Neural cell (in vitro differentiated cells): ENCODE results near the gene UBXN6. TPM values are rescaled to one million over a fixed set of nuclear protein-coding genes. Genes with fewer than 3 reads are reported as not detected.

Experiments
- H2AFZ ChIP-seq: fragments of 200-600, 300-800 bp; sonication (generic), shearing (Covaris generic); 2 replicates; pipeline ENCODE4 v1.6.0; 2014; ENCODE audit warnings: low read depth, mild to moderate bottlenecking, antibody characterized with exemption, low read length, moderate library complexity
- H3F3A ChIP-seq: fragments of 200-600 bp; shearing (Covaris generic); 2 replicates; pipeline ENCODE4 v1.6.1; 2016; ENCODE audit warnings: mild to moderate bottlenecking, moderate library complexity, mixed read lengths, antibody characterized with exemption, low read length; ENCODE audit not compliant: insufficient read depth, poor library complexity, severe bottlenecking
- H3K27ac ChIP-seq: fragments of 200-600, 300-800 bp; sonication (generic), shearing (Covaris generic); 2 replicates; pipeline ENCODE4 v1.5.1; 2014; ENCODE audit warnings: mild to moderate bottlenecking, low read length, moderate library complexity
- H3K27me3 ChIP-seq: fragments of 300-800, 200-600 bp; sonication (generic), shearing (Covaris generic); 2 replicates; pipeline ENCODE4 v1.6.0; 2014; ENCODE audit warnings: mild to moderate bottlenecking, low read depth, low read length, moderate library complexity; ENCODE audit not compliant: insufficient read depth
- H3K36me3 ChIP-seq: fragments of 300-800, 200-600 bp; sonication (generic), shearing (Covaris generic); 2 replicates; pipeline ENCODE4 v1.5.1; 2014; ENCODE audit warnings: mild to moderate bottlenecking, antibody characterized with exemption, low read length, moderate library complexity; ENCODE audit not compliant: insufficient read depth
- H3K4me2 ChIP-seq: fragments of 300-800, 200-600 bp; sonication (generic), shearing (Covaris generic); 2 replicates; pipeline ENCODE4 v1.6.0; 2014; ENCODE audit warnings: mild to moderate bottlenecking, low read length
- H3K4me3 ChIP-seq: fragments of 300-800, 200-600 bp; sonication (generic), shearing (Covaris generic); 2 replicates; pipeline ENCODE4 v1.5.1; 2014; ENCODE audit warnings: mild to moderate bottlenecking, low read length, moderate library complexity
- H3K79me2 ChIP-seq: fragments of 200-600 bp; shearing (Covaris generic); replicated peaks from 2 replicates; pipeline ENCODE4 v1.6.0; 2014; ENCODE audit warnings: mild to moderate bottlenecking, low read length, moderate library complexity; ENCODE audit not compliant: insufficient read depth
- H3K9ac ChIP-seq: fragments of 300-800, 200-600 bp; sonication (generic), shearing (Covaris generic); 2 replicates; pipeline ENCODE4 v1.6.1; 2016; ENCODE audit warnings: mild to moderate bottlenecking, low read length, mixed read lengths
- H3K9me2 ChIP-seq: fragments of 200-600 bp; shearing (Covaris generic); 2 replicates; pipeline ENCODE4 v1.6.1; 2016; ENCODE audit warnings: mild to moderate bottlenecking, low read length, mixed read lengths; ENCODE audit not compliant: insufficient read depth
- H3K9me3 ChIP-seq: fragments of 200-600, 300-800 bp; sonication (generic), shearing (Covaris generic); 2 replicates; pipeline ENCODE4 v1.6.1; 2016; ENCODE audit warnings: mild to moderate bottlenecking, mixed run types, low read length, moderate library complexity, mixed read lengths
- H4K20me1 ChIP-seq: fragments of 200-600 bp; shearing (Covaris generic); 2 replicates; pipeline ENCODE4 v1.6.1; 2016; ENCODE audit warnings: mild to moderate bottlenecking, mixed run types; ENCODE audit not compliant: insufficient read depth
- EP300 ChIP-seq: fragments of 450-650 bp; conservative IDR thresholded peaks from 2 replicates; pipeline ENCODE4 v1.6.1; 2014; ENCODE audit warnings: antibody characterized with exemption, mild to moderate bottlenecking, moderate library complexity; ENCODE audit not compliant: poor library complexity, severe bottlenecking
- EZH2 ChIP-seq: fragments of 200-600, 300-800 bp; shearing (Covaris generic), sonication (generic); IDR thresholded peaks from 2 replicates; pipeline ENCODE4 v1.6.1; 2014; ENCODE audit warnings: antibody characterized with exemption, low read length, borderline replicate concordance, mild to moderate bottlenecking; ENCODE audit not compliant: insufficient read depth, poor library complexity, severe bottlenecking
- MXI1 ChIP-seq: fragments of 450-650 bp; conservative IDR thresholded peaks from 2 replicates; pipeline ENCODE4 v1.6.1; 2014; ENCODE audit warnings: antibody characterized with exemption, mild to moderate bottlenecking; ENCODE audit not compliant: poor library complexity, severe bottlenecking
- POLR2AphosphoS5 ChIP-seq: IDR thresholded peaks from 2 replicates; pipeline ENCODE4 v1.6.1; 2012
- RAD21 ChIP-seq: fragments of 450-650 bp; conservative IDR thresholded peaks from 2 replicates; pipeline ENCODE4 v1.6.1; 2014; ENCODE audit warnings: antibody characterized with exemption, mild to moderate bottlenecking, moderate library complexity
- SMC3 ChIP-seq: fragments of 450-650 bp; conservative IDR thresholded peaks from 2 replicates; pipeline ENCODE4 v1.6.1; 2014; ENCODE audit warnings: antibody characterized with exemption, mild to moderate bottlenecking, moderate library complexity; ENCODE audit not compliant: poor library complexity
- TAF1 ChIP-seq: IDR thresholded peaks from 2 replicates; pipeline ENCODE4 v1.6.1; 2012; ENCODE audit warnings: low read depth
- polyA plus RNA-seq: library from polyadenylated mRNA; depleted of rRNA; stranded (reverse); fragments of >200 nt; gene quantifications from 2 replicates; pipeline ENCODE4 v1.2.3, GENCODE V29; 2014
- TF ChIP-seq, protein P1 (sequence below): IDR thresholded peaks from 2 replicates; pipeline ENCODE4 v1.6.1; 2012; ENCODE audit warnings: borderline replicate concordance
- TF ChIP-seq, protein P2 (sequence below): fragments of 450-650 bp; IDR thresholded peaks from 2 replicates; pipeline ENCODE4 v1.5.1; 2014; ENCODE audit warnings: antibody characterized with exemption, mild to moderate bottlenecking, moderate library complexity; ENCODE audit not compliant: poor library complexity, severe bottlenecking

UBXN6 gene
- polyA plus RNA-seq, 1 donor from 2014 or later: 102 TPM

DNA sequence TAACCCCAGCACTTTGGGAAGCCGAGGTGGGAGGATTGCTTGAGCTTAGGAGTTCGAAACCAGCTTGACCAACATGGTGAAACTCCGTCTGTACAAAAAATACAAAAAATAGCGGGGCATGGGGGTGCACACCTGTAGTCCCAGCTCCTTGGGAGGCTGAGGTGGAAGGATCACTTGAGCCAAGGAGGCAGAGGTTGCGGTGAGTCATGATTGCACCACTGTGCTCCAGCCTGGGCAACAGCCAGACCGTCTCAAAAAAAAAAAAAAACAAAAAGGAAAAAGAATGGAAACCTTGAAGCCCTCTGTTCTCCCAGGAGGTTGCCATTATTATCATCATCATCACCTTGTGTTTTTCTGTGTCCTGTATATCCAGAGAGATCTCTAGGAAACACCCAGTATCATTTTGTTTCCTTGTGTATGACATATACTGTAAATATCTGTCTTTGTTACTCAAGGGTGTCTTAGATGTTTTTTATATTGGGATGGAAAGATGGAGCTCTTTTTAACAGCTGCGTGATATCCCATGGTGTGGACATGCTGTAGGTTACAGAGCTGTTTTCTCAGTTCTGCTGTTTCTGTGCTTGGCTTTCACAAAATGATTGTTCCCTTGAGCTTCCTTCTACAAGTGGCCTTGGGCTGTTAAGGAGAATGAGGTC is 43.3 kb downstream of the UBXN6 start:
- Histone ChIP-seq H3K4me3 (no peak overlapping the region), H3K9me3 (no peaks in the 10 kb centered on the region), H4K20me1 (no peaks in the 10 kb centered on the region), H3K36me3 (no peaks in the 10 kb centered on the region), H3K27ac (no peak overlapping the region), H3K79me2 (peaks cover 4% of the 10 kb centered on the region), H2AFZ (no peak overlapping the region), H3K27me3 (no peaks in the 10 kb centered on the region), H3F3A (no peaks in the 10 kb centered on the region), H3K9me2 (no peaks in the 10 kb centered on the region), H3K4me2 (no peak overlapping the region), H3K9ac (no peak overlapping the region)
- TF ChIP-seq TAF1 (no peak), SMC3 (no peak), EP300 (no peak), POLR2AphosphoS5 (no peak)
- TF ChIP-seq, protein P1, sequence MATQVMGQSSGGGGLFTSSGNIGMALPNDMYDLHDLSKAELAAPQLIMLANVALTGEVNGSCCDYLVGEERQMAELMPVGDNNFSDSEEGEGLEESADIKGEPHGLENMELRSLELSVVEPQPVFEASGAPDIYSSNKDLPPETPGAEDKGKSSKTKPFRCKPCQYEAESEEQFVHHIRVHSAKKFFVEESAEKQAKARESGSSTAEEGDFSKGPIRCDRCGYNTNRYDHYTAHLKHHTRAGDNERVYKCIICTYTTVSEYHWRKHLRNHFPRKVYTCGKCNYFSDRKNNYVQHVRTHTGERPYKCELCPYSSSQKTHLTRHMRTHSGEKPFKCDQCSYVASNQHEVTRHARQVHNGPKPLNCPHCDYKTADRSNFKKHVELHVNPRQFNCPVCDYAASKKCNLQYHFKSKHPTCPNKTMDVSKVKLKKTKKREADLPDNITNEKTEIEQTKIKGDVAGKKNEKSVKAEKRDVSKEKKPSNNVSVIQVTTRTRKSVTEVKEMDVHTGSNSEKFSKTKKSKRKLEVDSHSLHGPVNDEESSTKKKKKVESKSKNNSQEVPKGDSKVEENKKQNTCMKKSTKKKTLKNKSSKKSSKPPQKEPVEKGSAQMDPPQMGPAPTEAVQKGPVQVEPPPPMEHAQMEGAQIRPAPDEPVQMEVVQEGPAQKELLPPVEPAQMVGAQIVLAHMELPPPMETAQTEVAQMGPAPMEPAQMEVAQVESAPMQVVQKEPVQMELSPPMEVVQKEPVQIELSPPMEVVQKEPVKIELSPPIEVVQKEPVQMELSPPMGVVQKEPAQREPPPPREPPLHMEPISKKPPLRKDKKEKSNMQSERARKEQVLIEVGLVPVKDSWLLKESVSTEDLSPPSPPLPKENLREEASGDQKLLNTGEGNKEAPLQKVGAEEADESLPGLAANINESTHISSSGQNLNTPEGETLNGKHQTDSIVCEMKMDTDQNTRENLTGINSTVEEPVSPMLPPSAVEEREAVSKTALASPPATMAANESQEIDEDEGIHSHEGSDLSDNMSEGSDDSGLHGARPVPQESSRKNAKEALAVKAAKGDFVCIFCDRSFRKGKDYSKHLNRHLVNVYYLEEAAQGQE: no peak

DNA sequence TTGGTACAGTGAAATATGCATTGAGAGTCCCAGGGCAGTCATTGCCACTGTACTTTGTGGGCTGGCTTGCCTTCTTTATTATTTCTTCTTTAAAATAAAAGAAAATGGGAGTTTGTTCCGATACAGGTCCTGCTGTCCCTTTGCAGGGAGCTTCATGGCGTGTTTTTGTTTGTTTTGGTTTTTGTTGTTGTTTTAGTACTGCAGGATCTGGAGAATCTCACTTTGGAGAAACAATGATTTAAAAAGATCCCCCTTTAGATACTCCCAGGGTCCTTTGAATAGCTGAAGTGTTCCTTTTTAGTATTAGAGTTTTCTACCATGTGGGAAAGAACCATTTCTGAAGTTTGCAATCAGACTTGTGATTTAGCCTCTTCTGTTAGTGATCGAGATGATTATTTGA is 44.0 kb downstream of the UBXN6 start:
- Histone ChIP-seq H3K4me2 (no peak overlapping the region), H4K20me1 (no peaks in the 10 kb centered on the region), H2AFZ (no peak overlapping the region), H3K4me3 (no peak overlapping the region), H3K9me3 (no peaks in the 10 kb centered on the region), H3K27ac (no peak overlapping the region), H3F3A (no peaks in the 10 kb centered on the region), H3K9ac (no peak overlapping the region), H3K79me2 (peaks cover 4% of the 10 kb centered on the region), H3K27me3 (no peaks in the 10 kb centered on the region), H3K9me2 (no peaks in the 10 kb centered on the region), H3K36me3 (no peaks in the 10 kb centered on the region)
- TF ChIP-seq TAF1 (no peak), EZH2 (no peak), SMC3 (no peak), MXI1 (no peak), RAD21 (no peak), POLR2AphosphoS5 (no peak), EP300 (no peak)
- TF ChIP-seq, protein P2, sequence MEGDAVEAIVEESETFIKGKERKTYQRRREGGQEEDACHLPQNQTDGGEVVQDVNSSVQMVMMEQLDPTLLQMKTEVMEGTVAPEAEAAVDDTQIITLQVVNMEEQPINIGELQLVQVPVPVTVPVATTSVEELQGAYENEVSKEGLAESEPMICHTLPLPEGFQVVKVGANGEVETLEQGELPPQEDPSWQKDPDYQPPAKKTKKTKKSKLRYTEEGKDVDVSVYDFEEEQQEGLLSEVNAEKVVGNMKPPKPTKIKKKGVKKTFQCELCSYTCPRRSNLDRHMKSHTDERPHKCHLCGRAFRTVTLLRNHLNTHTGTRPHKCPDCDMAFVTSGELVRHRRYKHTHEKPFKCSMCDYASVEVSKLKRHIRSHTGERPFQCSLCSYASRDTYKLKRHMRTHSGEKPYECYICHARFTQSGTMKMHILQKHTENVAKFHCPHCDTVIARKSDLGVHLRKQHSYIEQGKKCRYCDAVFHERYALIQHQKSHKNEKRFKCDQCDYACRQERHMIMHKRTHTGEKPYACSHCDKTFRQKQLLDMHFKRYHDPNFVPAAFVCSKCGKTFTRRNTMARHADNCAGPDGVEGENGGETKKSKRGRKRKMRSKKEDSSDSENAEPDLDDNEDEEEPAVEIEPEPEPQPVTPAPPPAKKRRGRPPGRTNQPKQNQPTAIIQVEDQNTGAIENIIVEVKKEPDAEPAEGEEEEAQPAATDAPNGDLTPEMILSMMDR: no peak
- TF ChIP-seq, protein P1: no peak
